WI38 (cell line): ENCODE results near the gene TNC.

Experiments
- H3K4me3 ChIP-seq: 2 replicates; pipeline ENCODE4 v1.5.1; 2011; ENCODE audit warnings: low read depth, mild to moderate bottlenecking, control low read depth, low read length
- TF ChIP-seq, protein P1 (sequence below): IDR thresholded peaks from 2 replicates; pipeline ENCODE4 v1.5.1; 2012; ENCODE audit warnings: low read depth, mild to moderate bottlenecking, control low read depth, low read length

The TNC gene

DNA sequence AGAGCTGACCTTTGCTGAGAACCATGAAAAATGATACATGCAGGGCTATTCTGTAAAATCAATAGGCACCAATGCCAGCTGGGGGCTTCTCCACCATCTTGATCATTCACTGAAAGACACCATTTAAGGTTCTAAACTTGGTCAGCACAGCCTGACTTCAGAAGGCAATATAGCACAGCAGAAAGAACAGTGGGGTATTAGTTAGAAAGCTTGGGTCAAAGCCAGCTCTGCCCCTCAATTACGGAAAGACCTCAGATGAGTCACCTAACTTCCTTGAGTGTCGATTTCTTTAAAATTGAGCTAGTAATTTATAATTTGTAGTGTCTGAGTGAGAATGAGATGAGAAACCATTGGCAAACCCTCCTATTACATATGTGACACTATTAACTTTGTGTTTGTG is 3.4 kb downstream of the TNC start:
- TF ChIP-seq, protein P1, sequence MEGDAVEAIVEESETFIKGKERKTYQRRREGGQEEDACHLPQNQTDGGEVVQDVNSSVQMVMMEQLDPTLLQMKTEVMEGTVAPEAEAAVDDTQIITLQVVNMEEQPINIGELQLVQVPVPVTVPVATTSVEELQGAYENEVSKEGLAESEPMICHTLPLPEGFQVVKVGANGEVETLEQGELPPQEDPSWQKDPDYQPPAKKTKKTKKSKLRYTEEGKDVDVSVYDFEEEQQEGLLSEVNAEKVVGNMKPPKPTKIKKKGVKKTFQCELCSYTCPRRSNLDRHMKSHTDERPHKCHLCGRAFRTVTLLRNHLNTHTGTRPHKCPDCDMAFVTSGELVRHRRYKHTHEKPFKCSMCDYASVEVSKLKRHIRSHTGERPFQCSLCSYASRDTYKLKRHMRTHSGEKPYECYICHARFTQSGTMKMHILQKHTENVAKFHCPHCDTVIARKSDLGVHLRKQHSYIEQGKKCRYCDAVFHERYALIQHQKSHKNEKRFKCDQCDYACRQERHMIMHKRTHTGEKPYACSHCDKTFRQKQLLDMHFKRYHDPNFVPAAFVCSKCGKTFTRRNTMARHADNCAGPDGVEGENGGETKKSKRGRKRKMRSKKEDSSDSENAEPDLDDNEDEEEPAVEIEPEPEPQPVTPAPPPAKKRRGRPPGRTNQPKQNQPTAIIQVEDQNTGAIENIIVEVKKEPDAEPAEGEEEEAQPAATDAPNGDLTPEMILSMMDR: no peak
- no peak overlapping the region for H3K4me3 ChIP-seq

DNA sequence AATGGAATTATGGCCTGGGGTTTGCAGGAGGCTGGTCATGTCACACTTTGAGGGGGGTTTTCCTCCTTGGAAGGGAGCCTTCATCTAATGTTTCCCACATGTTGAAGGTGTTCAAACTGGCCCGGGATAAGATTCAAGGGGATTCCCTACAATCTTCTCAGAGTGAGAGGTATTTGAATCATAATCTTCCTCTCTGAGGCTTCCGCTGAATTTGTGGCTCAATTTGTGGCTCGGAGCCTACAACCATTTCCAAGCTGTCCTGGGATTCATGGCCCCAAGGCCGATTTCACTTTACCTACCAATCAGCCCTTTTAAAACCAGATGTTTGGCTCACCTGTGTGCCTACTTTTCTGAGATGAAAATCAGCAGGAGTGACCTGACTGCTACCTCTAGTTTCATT is 3.9 kb downstream of the TNC start:
- TF ChIP-seq, protein P1: no peak

DNA sequence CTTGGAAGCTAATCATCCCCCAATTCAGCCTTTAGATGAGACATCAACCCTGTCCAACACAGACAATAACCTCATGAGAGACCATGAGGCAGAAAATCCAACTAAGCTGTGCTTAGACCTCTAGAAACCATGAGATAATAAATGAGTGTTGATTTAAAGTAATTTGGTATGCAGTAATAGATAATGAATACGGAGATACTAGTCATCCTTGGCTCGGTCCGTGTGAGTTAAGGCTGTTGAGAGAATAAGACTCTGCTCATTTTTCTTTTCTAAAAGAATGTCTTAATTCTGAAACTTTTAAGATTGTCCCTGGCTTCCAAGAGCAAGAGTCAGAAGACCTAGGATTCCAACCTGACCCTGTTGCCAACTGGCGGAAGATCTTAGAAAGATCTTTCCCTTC is 6.1 kb downstream of the TNC start:
- no peak overlapping the region for H3K4me3 ChIP-seq
- TF ChIP-seq, protein P1: no peak

More for the DNA sequence above, 3.9 kb downstream of the TNC start:
- H3K4me3 ChIP-seq: no peak overlapping the region

DNA sequence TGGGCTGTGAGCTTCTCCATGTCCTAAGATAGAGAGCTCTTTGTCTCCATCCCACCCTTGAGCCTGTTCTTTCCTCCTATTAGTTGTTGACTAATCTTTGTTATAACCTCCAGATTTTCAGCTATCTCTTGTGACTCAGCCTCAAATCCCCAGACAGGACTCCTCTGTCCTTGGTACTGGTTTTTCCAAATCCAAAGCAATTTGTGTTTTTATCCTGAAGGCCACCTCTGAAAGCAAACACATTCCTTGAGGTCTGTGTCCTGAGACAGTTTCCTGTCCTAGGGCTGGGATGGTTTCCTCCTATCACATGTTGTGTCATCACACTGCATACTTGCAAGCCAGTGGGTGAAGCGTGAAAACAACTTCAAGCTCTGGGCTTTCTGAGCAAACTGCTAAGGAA is 8.5 kb downstream of the TNC start:
- TF ChIP-seq, protein P1: no peak
- H3K4me3 ChIP-seq: no peak overlapping the region

DNA sequence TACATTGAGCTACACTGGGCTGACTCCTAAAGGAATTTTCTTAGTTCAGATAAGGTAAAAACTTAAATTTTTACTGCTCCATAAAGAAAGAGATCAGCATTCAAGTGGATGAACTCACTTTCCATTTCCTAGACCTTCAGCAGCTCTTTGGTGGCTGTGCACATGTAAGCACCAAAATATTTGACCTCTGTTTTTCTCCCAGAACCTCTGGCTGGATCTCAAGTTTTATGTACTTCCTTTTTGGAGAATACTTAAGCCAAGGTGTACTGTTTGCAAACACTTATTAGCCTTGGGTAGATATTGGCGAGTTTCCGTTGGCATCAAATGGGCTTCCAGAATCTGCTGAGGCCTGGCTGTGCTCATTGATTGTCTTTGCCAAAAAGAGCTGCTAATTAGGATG is 10.3 kb downstream of the TNC start:
- TF ChIP-seq, protein P1: no peak
- no peak overlapping the region for H3K4me3 ChIP-seq

DNA sequence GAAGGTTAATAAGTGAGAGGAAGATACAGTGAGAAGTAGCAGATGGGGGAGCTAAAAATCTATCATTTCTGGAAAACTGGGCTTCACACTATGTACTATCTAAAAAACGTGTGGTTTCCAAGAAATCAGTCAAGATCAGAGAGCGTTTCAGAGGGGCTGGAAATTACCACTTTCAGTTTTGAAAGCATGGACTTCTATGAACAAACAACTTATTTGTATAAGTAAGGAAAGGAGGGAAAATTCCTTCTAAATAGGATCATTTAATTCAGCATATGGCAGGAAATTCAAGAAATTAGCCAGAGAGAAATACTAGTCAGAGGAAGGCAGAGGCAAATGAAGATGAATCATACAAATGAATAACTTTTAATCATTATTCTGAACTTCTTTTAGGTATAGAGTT is 11.3 kb downstream of the TNC start:
- H3K4me3 ChIP-seq: no peak overlapping the region
- TF ChIP-seq, protein P1: no peak

DNA sequence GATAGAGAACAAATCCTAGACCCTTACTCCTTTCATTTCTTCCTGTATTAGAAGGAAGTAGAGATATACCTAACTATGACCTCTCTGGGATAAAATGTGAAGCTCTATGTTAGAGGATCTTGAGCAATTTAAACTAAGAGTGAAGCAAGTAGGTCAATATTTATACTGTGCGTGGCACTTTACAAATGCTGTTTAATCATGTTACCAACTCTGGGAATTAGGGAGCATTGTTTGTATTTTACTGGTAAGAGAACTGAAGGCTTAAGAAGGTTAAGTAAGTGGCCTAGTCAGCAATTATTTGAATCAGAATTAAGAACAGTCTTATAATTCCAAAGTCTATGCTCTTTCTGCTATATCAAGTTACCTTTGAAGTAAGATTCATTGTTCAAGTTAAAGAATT is 12.0 kb downstream of the TNC start:
- H3K4me3 ChIP-seq: no peak overlapping the region
- TF ChIP-seq, protein P1: no peak
